GM19397 (cell line): Measurements from ENCODE around the gene TTC23.
A peak's percentile ranks its signal among the peaks of the same experiment; 100 is the strongest.

Experiments used
- ATAC-seq: cut with Tn5 transposase; IDR thresholded peaks from one replicate; pipeline ENCODE4 v1.9.1; 2021; ENCODE audit warnings: mild to moderate bottlenecking, moderate library complexity; ENCODE audit not compliant: unreplicated experiment

Gene TTC23

DNA sequence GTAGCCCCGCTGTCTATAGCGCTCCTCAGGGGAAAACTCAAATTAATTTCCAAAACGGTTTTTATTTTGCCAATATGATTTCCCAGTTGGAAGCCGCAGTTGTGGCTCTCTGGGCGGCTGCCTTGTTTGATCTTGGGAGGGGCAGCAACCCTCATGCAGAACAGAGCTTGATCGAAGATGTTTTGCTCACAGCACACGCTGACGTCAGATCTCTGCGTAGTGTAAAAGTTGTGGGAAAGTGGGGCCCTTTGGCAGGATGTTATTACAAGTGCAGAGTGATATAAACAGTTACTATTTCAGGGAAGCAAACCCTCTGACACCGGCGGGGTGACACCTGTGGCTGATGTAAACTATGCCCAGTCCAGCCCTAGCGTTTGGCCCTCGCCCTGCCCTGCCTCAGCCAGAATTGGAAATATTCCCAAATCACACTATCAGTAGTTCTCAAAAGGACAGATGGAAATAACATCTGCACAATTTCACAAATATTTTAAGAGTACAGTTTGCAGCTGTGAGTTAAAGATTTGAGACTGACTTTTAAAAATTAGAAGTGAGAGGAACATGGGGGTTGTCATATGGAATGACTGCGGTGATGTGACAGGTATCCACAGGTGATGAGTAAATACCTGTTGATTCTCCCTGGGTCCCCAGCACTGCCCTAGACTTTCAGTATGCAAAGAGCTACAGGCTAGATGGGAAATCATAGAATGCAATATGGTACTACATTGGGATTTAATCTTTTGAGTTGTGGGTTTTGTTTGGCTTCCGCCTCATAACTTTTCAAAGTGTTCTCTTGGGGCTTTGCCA is 142.8 kb downstream of the TTC23 start:
- ATAC-seq, result no peak

DNA sequence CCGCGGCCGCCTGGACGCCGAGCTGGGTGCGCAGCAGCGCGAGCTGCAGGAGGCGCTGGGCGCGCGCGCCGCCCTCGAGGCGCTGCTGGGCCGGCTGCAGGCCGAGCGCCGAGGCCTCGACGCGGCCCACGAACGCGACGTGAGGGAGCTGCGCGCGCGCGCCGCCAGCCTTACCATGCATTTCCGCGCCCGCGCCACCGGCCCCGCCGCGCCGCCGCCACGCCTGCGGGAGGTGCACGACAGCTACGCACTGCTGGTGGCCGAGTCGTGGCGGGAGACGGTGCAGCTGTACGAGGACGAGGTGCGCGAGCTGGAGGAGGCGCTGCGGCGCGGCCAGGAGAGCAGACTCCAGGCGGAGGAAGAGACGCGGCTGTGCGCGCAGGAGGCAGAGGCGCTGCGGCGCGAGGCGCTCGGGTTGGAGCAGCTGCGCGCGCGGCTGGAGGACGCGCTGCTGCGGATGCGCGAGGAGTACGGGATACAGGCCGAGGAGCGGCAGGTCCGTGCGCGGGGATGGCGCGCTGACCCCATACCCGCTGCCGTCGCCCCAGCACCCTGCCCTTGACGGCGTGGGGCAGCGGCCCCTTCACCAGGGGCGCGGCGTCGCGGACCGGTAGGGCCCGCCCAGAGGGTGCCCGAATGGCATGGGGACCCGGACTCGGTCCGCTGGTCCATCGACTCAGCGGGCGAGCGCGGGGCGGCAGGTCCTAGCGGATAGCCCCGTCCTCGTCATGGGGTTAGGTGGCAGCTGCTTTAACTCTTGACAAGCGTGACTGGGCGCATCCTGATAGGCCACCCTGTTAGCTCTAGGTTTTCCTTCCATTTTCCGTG is 143.7 kb downstream of the TTC23 start:
- peak; percentile 35 for ATAC-seq

DNA sequence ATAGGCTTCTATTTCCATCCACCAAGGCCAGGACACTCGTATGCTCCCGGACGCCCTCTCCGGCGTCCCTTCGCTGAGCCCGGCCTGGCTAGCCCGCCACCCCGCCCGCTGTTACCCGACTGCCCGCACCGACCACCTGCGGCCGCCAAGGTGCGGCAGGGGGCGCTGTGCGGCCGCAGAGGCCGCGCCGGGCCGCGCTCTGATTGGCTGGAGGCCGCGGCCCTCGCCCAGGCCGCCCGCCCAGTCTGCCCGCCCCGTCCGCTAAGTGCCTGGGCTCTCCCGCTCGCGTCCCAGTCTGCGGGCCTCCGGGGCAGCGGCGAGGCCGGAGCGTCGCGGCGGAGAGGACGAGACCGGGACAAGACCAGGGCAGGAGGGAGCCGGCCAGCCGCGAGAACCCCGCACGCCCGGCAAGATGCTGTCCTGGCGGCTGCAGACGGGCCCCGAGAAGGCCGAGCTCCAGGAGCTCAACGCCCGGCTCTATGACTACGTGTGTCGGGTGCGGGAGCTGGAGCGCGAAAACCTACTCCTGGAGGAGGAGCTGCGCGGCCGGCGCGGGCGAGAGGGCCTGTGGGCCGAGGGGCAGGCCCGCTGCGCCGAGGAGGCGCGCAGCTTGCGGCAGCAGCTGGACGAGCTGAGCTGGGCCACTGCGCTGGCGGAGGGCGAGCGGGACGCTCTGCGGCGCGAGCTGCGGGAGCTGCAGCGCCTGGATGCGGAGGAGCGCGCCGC is 144.4 kb downstream of the TTC23 start, which contains the start of gene SYNM:
Gene SYNM (plus strand): TSS at position 293 of the 726 bp plus-strand sequence. CDS start 120 bp downstream, at position 413.
- peak; percentile 78 for ATAC-seq

DNA sequence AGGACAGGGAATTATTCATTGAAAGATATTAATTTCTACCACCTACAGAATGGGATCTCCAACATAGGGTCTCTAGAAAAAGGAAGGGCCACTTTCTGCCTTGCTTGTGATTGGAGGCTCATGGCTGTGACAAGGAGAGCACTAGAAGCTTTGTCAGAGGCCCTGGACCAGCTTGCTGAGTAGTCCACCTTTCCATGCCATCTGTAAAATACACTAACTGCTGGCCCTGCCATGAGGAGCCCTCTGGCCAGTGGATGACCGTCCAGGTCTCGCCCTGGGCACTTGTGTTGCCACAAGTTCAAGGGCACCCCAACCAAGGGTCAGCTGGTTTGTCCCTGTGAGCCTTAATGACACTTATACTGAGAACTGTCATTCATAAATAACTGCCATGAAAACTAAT is 146.1 kb downstream of the TTC23 start:
- ATAC-seq, result no peak

DNA sequence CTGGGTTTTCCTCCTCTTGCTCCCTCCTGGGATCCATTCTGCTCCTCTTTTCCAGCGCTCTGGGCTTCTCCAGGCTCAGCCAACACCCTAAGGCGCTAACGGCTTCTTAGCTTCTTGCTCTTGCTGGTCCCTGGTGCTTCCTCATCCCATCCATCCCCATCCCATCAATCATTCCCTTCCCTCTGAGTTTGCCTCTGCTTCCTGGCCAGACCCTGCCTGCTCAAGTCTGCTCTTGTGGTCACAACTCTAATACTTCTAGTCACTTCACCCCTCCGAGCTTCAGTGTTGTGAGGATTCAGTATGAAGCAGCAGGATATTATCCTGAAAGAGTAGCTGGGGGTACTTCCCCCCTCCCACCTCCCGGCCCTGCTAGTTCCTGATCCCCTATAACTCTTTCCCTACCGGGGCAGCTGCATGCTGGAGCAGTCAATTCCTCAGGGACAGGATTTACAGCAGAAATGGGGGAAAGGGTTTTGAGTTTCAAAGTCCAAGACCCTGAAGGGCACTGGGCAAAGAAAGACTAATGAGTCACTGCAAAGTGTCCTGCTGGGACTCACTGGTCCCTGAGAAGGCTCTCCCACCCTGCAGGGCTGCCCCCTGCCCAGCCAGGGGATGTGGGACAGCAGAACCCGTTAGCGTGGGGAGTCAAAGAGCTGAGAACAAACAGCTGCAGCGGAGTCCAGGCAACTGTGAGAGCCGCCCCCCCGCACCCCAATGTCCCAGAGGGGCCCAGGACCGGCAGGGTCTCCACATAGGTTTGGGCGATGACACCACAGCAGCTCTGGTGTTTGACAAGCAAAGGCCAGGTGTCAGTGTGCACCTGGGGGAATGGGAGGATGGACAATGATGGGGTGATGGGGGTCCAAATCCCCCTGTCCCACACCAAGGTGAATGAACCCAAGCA is 146.8 kb downstream of the TTC23 start:
- ATAC-seq, result no peak

DNA sequence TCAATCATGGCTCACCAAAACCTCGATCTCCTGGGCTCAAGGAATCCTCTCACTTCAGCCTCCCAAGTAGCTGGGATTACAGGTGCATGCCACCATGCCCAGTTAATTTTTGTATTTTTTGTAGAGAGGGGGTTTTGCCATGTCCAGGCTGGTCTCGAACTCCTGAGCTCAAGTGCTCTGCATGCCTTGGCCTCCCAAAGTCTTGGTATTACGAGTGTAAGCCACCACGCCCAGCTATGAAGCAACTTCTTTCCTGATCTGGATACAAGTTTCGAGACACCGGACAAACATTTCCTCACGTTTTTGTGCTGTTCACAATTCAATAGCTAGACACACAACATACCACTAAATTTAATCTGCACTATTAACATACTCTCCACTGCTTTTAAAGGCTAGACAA is 147.9 kb downstream of the TTC23 start:
- ATAC-seq, result no peak

DNA sequence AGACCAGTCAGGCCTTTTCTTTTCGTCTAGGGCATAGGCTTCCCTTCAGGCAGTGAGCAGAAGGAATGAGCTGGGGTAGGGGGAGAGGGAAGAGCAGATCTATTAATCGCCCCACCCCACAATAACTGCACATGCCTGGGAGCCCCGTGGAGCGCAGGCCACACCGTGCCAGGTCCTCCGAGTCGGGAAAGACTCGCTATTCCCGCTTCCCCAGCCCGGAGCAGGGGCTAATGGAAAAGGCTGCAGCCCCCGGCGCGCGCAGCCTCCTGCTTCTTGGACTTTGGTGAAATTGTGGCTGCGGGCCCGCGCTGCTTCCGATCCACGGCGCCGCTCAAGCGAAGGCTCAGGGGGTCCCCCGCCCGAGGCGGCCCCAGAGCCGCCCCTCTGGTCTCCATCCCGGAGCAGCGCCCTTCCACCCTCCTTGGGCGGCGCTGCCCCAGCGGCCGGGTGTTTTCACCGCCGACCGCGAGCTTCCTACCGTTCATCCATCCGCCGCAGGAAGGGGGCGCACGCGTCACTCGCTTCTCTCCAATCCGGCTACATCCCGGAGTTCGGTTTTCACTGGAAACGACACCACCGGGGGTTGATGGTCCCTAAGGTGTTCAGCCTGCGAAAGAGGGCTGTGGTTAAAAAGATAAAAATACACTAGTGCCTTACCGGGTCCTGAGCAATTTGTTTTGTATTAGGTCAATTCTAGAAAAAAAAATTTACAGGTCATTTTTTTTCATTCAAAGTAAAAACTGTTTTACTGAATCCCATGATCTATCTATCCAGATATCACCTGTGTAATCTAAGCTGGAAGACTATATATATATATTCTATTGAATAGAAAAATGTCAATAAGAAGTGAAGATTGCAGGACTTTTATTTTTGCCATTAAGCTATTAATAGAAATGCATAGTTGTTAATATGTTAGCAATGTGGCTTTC is 148.9 kb downstream of the TTC23 start:
- ATAC-seq, result no peak

DNA sequence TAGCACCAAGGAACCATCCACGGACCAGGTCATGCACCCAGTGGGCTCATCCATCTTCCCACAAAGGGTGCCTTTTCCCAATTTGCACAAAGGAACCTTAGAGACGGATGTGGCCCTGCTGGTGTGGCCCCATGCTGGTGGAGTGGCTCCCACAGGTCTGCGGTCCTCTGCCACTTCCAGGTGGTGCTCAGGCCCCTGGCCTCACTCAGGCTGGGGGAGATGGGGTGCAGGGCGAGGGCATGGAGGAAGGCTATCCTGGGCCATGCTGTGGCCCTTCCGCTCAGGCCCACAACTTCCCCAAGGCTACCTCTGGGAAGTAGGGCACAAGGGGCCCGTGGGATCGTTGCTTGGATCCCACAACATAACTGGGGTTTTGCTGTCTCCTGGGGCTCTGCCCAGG is 149.7 kb downstream of the TTC23 start:
- ATAC-seq, result no peak

DNA sequence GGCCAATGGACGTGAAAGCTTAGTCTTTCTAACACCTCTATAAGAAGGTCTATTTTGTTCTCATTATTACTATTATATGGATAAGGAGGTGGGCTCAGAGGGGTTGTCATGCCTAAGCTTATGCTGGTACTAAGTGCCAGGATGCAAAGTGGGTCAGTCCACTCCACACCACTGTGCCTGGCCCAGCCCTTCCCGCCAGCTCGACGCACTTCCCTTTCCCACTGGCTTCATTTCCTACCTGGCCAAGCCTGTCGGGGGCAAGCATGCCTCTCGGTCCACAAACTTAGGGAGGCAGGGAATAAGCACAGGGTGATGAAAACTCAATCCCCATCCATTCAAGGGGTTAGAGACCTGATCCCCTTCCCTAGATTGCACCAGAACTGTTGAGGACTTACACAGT is 150.4 kb downstream of the TTC23 start:
- no peak for ATAC-seq

DNA sequence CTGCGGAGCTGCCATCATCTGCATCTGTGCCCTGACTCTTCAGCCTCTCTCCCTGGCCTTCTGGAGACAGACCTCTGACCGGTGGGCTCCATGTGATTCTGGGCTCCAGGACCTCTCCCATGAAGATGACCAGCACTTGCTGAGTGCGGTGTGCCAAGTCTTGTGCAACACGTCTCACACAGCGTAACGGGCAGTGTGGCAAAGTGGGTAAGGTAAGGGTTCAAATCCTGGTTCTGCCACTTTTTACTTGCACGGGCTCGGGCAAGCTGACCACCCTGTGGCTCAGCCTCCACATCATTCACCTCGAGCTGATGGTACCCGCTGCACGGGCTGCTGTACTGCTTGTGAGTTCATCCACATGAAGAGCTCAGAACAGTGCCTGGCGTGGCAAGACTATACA is 151.0 kb downstream of the TTC23 start:
- no peak for ATAC-seq

DNA sequence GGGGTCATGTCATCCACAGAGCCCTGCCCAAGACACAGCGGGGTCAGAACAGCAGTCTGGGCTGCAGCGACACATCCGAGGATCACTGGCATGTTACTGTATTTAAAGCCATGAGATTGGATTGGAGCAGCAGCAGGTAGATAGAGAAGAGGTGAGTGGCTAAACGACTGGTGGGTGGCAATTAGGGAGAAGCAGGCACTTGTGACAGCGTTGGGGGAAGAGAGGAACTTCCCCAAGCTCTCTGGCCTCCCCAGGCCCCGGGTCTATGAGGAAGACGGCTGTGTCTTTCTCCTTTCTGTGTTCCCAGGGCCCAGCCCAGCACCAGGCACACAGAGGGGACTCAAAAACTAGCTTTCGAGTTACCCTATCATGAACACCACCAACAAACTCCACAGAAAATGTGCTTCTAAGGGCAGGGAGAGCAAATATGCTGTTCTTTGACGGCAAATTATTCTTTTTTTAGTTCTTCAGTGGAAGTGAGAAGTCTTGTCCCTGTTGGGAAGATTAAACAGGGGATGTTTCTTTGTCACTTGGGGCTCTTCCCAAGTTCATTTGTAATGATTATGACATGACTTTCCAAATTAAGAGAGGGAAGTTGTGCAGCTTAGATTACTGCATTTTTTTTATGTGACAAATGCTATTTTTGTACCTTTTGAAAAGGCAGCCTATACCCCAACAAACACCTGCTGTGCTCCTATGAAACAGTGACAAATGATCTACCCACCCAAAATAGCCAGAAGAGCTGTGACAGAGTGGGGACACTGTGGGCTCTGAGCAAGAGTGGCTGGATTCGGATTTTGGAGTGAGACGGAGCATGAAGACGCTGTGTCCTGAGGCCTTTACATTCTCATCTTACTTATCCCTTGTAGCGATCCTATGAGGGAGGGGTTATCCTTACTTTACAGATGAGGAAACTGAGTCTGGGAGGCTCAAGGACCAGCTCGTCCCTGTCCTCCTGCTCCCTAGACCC is 151.7 kb downstream of the TTC23 start:
- no peak for ATAC-seq

DNA sequence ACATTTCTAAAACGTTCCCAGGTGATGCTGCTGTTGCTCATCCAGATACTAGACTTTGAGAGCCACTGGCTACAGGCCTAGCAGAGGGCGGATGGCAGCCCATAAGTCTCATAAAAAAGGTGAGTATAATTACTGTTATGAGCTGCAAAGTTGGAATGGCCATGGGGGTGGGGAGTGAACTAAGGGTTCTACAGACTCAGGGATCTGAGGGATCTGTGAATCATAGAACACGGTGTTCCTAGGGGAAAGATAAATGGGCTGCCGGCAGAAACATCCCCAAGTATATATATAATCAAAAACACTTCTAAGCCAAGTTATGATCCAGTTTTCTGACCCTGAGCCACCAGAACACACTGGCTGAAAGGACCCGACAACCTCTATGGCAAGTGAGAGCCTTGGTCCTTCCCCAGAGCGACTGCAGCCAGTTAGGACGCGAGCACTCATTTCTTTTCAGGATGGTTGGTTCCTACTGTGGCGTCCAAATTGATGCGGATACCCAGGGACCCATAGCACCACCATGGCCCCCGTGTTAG is 152.4 kb downstream of the TTC23 start:
- no peak for ATAC-seq

DNA sequence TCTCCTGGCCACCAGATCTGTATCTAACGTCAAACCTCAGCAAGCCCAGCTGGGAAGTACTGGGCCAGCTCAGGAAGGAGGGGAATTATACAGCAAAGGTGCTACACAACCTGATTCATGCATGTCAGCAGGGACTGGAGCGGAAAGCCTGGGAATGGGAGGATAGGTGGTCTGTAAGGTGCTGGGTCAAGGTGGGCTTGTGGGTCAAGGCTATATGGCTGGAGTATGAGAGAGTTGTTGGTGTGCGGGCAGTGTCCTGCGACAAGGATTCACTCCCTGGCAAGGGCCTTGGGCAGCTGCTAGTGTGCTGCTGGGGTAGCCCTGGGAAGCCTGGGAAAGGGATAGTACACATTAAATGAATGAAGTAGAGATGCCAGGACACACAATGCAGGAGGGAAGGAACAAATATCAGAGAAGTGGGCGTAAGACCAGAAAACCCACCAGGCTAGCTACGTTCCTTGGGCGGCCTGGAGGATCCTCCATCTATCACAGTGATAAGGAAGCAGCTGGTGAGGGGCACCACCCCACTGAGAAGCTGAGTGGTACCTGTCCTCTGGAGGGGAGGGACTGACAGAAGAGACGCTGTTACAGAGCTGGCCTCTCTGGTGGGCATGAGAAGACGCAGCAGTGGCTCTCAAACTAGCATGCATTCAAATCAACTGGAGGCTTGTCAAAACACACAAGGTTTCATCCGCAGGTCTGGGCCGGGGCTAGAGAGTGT is 153.0 kb downstream of the TTC23 start:
- no peak for ATAC-seq

DNA sequence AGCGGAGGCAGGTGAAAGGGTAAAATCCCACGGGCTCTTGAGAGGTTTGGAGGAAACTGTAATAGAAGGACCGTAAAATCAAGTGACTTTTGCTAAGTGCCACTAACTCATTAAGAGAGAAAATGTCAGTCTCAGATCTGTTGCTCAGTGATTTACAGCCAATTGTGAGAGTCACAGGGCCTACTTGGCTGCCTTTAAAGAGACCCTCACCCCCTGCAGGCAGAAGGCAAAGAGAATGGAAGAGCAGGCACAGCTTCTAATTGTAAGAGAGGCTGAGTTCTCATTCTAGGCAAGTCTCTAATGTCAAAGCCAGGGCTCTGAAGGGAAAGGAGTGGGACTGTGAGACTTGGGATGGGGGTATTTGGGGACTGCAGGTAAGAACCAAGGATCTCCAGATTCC is 153.8 kb downstream of the TTC23 start:
- no peak for ATAC-seq

DNA sequence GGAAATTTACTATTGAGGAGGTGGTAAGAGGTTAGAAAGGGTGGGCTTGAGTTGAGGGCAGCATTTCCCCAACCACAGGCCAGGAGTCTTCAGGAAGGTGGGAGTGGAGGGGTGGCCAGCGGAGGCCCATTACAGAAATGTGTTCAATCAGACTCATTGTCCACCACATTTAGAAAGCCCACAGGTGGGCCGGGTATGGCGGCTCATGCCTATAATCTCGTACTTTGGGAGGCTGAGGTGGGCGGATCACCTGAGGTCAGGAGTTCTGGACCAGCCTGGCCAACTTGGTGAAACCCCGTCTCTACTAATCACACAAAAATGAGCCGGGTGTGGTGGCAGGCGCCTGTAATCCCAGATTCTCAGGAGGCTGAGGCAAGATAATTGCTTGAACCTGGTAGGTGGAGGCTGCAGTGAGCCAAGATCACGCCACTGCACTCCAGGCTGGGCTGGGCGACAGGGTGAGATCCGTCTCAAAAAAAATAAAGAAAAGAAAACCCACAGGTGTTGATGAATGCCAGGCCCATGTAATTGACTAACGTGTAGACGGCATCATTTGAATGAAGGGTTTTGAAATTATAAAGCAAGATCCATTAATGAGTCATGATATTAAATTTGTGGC is 156.7 kb downstream of the TTC23 start:
- no peak for ATAC-seq

DNA sequence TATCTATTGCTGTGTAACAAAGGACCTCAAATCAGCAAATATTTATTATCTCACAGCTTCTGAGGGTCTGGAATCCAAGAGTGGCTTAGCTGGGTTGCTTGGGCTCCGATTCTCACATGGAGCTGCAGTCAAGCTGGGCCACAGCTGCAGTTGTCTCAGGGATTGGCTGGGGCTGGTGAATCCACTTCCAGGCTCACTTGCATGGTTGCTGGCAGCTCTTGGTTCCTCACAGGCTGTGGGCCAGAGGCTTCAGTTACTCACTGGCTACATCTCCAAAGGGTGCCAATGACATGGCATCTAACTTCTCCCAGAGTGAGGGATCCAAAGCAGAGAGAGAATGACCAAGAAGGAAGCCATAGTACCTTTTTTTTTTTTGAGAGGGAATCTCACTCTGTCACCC is 158.4 kb downstream of the TTC23 start:
- no peak for ATAC-seq
